HepG2 (cell line): ENCODE results near the gene ZNF287.

ENCODE experiments used
- EZH2 ChIP-seq: conservative IDR thresholded peaks from 2 replicates; pipeline ENCODE4 v1.6.1; 2012; ENCODE audit warnings: mild to moderate bottlenecking, low read depth, low read length, moderate library complexity
- TF ChIP-seq, protein P1 (sequence below): sonication (generic); formaldehyde crosslinking; IDR thresholded peaks from one replicate; pipeline ENCODE4 v1.5.1; 2020; ENCODE audit warnings: mild to moderate bottlenecking, missing genetic modification reagents; ENCODE audit errors: not compliant biosample characterization
- TF ChIP-seq, protein P2 (sequence below): sonication (generic); formaldehyde crosslinking; IDR thresholded peaks from 2 replicates; pipeline ENCODE4 v1.4.0; 2020; ENCODE audit warnings: missing genetic modification reagents

DNA sequence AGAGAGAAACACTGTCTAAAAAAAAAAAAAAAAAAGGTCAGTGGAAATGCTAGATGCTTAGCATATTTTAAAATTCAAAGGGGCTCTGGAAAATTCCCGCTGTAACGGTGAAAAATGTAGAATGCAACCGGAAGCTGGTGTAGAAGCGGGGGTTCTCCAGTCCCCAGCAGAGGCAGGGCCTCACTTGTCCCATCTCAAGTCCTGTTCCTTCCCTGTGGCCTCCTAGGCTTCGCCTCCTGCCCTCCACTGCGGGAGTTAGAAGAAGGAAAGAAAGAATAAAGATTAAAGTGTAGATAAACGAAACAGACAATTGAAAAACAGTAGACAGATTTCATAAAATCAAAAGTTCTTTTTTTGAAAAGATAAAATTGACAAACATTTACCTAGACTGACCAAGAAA lies 14.8 kb upstream of the ZNF287 start:
- TF ChIP-seq, protein P1, sequence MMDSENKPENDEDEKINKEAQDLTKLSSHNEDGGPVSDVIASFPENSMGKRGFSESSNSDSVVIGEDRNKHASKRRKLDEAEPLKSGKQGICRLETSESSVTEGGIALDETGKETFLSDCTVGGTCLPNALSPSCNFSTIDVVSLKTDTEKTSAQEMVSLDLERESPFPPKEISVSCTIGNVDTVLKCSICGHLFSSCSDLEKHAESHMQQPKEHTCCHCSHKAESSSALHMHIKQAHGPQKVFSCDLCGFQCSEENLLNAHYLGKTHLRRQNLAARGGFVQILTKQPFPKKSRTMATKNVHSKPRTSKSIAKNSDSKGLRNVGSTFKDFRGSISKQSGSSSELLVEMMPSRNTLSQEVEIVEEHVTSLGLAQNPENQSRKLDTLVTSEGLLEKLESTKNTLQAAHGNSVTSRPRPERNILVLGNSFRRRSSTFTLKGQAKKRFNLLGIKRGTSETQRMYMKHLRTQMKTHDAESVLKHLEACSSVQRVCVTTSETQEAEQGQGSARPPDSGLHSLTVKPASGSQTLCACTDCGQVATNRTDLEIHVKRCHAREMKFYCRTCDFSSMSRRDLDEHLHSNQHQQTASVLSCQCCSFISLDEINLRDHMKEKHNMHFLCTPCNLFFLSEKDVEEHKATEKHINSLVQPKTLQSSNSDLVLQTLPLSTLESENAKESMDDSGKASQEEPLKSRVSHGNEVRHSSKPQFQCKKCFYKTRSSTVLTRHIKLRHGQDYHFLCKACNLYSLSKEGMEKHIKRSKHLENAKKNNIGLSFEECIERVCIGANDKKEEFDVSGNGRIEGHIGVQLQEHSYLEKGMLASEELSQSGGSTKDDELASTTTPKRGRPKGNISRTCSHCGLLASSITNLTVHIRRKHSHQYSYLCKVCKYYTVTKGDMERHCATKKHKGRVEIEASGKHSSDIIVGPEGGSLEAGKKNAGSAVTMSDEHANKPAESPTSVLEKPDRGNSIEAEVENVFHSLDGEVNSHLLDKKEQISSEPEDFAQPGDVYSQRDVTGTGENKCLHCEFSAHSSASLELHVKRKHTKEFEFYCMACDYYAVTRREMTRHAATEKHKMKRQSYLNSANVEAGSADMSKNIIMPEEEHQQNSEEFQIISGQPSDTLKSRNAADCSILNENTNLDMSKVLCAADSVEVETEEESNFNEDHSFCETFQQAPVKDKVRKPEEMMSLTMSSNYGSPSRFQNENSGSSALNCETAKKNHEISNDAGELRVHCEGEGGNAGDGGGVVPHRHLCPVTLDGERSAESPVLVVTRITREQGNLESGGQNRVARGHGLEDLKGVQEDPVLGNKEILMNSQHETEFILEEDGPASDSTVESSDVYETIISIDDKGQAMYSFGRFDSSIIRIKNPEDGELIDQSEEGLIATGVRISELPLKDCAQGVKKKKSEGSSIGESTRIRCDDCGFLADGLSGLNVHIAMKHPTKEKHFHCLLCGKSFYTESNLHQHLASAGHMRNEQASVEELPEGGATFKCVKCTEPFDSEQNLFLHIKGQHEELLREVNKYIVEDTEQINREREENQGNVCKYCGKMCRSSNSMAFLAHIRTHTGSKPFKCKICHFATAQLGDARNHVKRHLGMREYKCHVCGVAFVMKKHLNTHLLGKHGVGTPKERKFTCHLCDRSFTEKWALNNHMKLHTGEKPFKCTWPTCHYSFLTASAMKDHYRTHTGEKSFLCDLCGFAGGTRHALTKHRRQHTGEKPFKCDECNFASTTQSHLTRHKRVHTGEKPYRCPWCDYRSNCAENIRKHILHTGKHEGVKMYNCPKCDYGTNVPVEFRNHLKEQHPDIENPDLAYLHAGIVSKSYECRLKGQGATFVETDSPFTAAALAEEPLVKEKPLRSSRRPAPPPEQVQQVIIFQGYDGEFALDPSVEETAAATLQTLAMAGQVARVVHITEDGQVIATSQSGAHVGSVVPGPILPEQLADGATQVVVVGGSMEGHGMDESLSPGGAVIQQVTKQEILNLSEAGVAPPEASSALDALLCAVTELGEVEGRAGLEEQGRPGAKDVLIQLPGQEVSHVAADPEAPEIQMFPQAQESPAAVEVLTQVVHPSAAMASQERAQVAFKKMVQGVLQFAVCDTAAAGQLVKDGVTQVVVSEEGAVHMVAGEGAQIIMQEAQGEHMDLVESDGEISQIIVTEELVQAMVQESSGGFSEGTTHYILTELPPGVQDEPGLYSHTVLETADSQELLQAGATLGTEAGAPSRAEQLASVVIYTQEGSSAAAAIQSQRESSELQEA (CRISPR knock-in tag), result no peak
- TF ChIP-seq EZH2, result no peak
- TF ChIP-seq, protein P2, sequence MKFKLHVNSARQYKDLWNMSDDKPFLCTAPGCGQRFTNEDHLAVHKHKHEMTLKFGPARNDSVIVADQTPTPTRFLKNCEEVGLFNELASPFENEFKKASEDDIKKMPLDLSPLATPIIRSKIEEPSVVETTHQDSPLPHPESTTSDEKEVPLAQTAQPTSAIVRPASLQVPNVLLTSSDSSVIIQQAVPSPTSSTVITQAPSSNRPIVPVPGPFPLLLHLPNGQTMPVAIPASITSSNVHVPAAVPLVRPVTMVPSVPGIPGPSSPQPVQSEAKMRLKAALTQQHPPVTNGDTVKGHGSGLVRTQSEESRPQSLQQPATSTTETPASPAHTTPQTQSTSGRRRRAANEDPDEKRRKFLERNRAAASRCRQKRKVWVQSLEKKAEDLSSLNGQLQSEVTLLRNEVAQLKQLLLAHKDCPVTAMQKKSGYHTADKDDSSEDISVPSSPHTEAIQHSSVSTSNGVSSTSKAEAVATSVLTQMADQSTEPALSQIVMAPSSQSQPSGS (CRISPR knock-in tag), result no peak
